Neutrophil (primary cell): Measurements from ENCODE around the gene BTLA.

Experiments used
- H3K27ac ChIP-seq: fragments of 200-600 bp; sonication (generic); 2 replicates; pipeline ENCODE4 v1.5.1; 2016; ENCODE audit warnings: mild to moderate bottlenecking, moderate library complexity
- H3K27me3 ChIP-seq: fragments of 200-600 bp; sonication (generic); 2 replicates; pipeline ENCODE4 v1.6.0; 2016; ENCODE audit warnings: mild to moderate bottlenecking
- H3K36me3 ChIP-seq: fragments of 200-600 bp; sonication (generic); 2 replicates; pipeline ENCODE4 v1.5.1; 2017
- H3K4me1 ChIP-seq, 2 experiments: fragments of 200-600 bp in 1 of 2; sonication (generic) in 1 of 2; 1 replicate in 1 of 2; 2 replicates in 1 of 2; pipeline versions ENCODE4 v1.5.1 to v1.6.1; 2013 to 2016; ENCODE audit warnings: low read depth in 1 of 2, low read length in 1 of 2, mild to moderate bottlenecking in 1 of 2, moderate library complexity in 1 of 2; ENCODE audit not compliant: control insufficient read depth in 1 of 2, insufficient read depth in 1 of 2
- H3K4me3 ChIP-seq, 2 experiments: fragments of 200-600 bp in 1 of 2; sonication (generic) in 1 of 2; 1 replicate in 1 of 2; 2 replicates in 1 of 2; pipeline ENCODE4 v1.5.1; 2013 to 2016; ENCODE audit warnings: low read depth in 1 of 2, low read length in 1 of 2, mild to moderate bottlenecking in 1 of 2, moderate library complexity in 1 of 2
- H3K9me3 ChIP-seq: fragments of 200-600 bp; sonication (generic); 2 replicates; pipeline ENCODE4 v1.5.1; 2016
- CTCF ChIP-seq: fragments of 200-600 bp; sonication (generic); IDR thresholded peaks from 2 replicates; pipeline ENCODE4 v1.5.1; 2016; ENCODE audit warnings: antibody characterized with exemption

The BTLA gene

DNA sequence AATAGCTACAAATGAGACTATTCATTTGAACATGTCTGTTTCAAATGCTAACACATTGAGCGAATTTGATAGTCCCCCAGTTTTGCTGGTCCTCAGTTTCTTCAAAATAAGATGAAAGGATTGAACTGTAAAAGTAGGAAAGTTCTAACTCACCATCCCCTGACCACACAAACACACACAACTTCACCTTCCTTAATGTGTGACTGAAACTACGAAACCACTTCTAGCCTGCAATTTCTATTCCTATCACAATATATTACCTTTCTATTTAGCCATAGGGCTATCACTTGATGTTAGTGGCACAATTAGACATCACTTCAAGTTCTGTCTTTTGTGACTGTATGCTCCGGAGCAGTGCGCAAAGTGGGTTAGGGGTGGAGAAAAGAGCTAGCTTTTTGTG, 14.9 kb downstream of the BTLA start:
- Histone ChIP-seq H3K4me1 (no peaks in the 10 kb centered on the region), H3K27me3 (no peaks in the 10 kb centered on the region), H3K36me3 (no peaks in the 10 kb centered on the region), H3K27ac (no peak overlapping the region), H3K9me3 (no peaks in the 10 kb centered on the region), H3K4me3 (no peak overlapping the region)
- TF ChIP-seq CTCF = no peak

GRCh38 chr3:112482675-112483074, 16.6 kb downstream of the BTLA start:
- Histone ChIP-seq H3K4me1 (peaks cover 6 to 11% of the 10 kb centered on the region in 2 experiments), H3K9me3 (no peaks in the 10 kb centered on the region), H3K27me3 (no peaks in the 10 kb centered on the region), H3K36me3 (no peaks in the 10 kb centered on the region), H3K4me3 (no peak overlapping the region), H3K27ac (no peak overlapping the region)
- TF ChIP-seq CTCF = no peak

DNA sequence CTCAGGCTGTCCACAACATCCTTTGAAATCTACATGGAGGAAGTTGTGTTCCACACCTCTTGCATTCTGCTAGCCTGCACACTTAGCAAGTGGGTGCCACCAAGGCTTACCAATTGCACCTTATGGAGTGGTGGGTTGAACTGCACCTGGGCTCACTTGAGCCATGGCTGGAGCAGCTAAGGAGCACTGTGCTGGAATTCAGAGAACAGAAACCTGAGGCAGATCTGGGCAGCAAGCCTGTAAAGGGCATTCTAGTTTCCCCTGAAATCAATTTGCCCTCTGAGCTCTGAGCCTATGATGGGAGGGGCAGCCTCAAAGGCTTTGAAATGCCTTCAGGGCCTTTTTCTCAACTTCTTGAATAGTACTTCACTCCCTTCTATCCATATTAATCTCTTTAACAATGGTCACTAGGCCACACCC, 18.0 kb downstream of the BTLA start:
- Histone ChIP-seq H3K4me1 (peaks cover 20 to 25% of the 10 kb centered on the region in 2 experiments), H3K36me3 (no peaks in the 10 kb centered on the region), H3K27me3 (no peaks in the 10 kb centered on the region), H3K4me3 (no peak overlapping the region), H3K27ac (no peak overlapping the region), H3K9me3 (no peaks in the 10 kb centered on the region)
- no peak for TF ChIP-seq CTCF

DNA sequence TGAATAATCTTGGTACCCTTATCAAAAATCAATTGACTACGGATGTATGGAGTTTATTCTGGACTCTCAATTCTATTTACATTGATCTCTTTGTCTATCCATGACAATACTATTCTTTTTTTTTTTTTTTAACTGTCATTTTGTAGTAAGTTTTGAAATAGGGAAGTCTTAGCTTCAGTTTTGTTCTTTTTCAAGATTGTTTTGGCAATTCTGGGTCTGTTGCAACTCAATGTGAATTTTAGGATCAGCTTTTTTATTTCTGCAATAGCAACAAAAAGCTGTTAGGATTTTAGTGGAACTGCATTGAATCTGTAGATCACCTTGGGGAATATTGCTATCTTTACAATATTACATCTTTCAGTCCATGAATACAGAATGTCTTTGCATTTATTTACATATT, 21.4 kb downstream of the BTLA start:
- Histone ChIP-seq H3K36me3 (no peaks in the 10 kb centered on the region), H3K4me1 (peaks cover 52 to 59% of the 10 kb centered on the region in 2 experiments), H3K27ac (peak overlapping the region; percentile 75)

GRCh38 chr3:112476346-112476745, 22.9 kb downstream of the BTLA start:
- H3K9me3 ChIP-seq = no peaks in the 10 kb centered on the region
- H3K36me3 ChIP-seq = no peaks in the 10 kb centered on the region
- no peak overlapping the region for H3K4me3 ChIP-seq
- H3K4me1 ChIP-seq = peaks cover 68 to 75% of the 10 kb centered on the region in 2 experiments
- no peaks in the 10 kb centered on the region for H3K27me3 ChIP-seq
- peak overlapping the region; percentile 75 for H3K27ac ChIP-seq
- no peak for TF ChIP-seq CTCF

More for the DNA sequence above, 21.4 kb downstream of the BTLA start:
- H3K4me3 ChIP-seq = no peak overlapping the region
- H3K27me3 ChIP-seq = no peaks in the 10 kb centered on the region
- no peak for TF ChIP-seq CTCF
- no peaks in the 10 kb centered on the region for H3K9me3 ChIP-seq

DNA sequence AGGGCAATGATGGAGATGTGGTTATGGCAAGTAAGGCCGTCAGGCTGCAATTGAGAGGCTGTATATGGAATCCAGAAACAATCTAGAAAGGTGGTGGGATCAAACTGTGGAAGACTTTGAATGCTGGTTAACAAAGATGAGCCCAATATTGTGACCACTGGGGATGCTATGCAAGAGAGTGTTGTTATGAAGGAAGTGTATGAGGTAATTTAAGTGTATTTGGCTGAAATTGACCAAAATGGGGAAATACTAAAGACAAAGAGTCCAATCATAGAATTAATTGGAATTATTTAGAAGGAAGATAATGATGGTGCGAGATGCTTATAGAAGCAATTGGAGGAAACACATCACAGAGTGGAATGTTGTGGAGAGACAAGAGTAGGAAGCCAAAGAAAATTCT, 24.5 kb downstream of the BTLA start:
- TF ChIP-seq CTCF = no peak

More for the DNA sequence above, 24.5 kb downstream of the BTLA start:
- Histone ChIP-seq H3K27ac (peak overlapping the region; percentile 75), H3K36me3 (no peaks in the 10 kb centered on the region), H3K4me1 (peaks cover 77 to 84% of the 10 kb centered on the region in 2 experiments), H3K4me3 (no peak overlapping the region), H3K9me3 (no peaks in the 10 kb centered on the region), H3K27me3 (no peaks in the 10 kb centered on the region)
